GM12801 (cell line): ENCODE data around the gene JPH3.

Experiments used
- TF ChIP-seq, protein P1 (sequence below): IDR thresholded peaks from one replicate; pipeline ENCODE4 v1.5.1; 2011; ENCODE audit warnings: control low read depth; ENCODE audit not compliant: insufficient read length; ENCODE audit errors: extremely low read depth

JPH3 gene

DNA sequence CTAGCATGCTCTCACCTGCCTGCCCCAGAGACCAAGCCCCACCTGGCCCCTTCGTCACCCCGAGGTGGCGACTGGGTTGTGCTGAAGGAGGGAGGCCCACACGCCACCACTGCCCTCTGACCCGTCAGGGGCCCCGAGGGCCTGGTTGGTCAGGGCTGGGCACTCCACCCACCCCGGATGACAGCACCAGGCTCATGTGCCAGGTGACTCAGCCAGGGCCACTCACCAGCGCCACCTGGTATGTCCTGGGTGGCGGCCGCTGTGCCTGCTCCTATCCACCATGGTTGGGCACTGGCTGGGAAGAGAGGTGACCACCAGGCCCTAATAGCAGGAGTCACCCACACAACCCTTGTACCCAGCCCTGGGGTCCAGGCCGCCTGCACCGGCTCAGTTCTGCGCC lies 68.9 kb downstream of the JPH3 start:
- TF ChIP-seq, protein P1, sequence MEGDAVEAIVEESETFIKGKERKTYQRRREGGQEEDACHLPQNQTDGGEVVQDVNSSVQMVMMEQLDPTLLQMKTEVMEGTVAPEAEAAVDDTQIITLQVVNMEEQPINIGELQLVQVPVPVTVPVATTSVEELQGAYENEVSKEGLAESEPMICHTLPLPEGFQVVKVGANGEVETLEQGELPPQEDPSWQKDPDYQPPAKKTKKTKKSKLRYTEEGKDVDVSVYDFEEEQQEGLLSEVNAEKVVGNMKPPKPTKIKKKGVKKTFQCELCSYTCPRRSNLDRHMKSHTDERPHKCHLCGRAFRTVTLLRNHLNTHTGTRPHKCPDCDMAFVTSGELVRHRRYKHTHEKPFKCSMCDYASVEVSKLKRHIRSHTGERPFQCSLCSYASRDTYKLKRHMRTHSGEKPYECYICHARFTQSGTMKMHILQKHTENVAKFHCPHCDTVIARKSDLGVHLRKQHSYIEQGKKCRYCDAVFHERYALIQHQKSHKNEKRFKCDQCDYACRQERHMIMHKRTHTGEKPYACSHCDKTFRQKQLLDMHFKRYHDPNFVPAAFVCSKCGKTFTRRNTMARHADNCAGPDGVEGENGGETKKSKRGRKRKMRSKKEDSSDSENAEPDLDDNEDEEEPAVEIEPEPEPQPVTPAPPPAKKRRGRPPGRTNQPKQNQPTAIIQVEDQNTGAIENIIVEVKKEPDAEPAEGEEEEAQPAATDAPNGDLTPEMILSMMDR, result no peak

DNA sequence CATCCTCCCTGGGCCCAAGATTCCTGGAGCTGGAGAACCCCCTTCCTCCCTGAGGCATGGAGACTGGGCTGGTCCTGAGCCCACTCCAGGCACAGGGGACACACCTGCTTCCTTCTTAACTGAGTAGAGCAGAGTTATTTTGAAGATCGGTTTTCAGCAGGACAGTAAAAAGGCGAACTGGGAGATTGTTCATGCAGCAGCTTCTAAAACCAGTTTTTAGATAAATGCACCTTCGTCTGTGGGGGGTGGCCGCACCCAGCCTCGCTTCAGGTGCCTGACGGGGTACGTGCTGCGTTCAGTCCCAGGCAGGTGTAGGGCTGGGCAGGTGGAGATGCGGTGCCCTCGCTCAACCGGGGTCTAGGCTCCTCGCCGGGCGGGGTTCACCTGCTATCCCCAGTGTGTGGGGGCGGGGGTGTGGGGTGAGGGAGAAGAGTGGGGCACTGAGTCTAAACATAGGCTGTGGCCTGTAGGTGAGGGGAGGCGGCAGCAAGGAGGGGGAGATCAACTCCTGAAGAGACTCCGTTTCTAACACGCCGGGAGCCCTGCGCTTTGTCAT lies 69.5 kb downstream of the JPH3 start:
- TF ChIP-seq, protein P1, result no peak

DNA sequence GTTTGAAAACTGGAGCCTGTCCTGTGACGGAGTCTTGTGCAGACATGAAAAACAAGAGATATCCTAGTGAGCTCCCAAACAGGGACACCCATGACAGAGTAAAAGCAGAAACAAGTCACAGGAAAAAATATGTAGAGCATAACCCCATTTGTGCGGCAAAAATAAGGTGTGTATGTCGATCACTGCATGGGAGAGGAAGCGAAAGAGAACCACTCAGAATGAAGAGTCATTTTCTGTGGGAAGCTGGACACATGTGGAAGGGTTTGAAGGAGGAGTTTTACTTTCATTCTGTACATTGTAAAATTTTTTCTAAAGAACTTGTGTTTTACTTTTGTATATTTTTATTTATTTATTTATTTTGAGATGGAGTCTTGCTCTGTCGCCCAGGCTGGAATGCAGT lies 72.1 kb downstream of the JPH3 start:
- TF ChIP-seq, protein P1, result no peak

DNA sequence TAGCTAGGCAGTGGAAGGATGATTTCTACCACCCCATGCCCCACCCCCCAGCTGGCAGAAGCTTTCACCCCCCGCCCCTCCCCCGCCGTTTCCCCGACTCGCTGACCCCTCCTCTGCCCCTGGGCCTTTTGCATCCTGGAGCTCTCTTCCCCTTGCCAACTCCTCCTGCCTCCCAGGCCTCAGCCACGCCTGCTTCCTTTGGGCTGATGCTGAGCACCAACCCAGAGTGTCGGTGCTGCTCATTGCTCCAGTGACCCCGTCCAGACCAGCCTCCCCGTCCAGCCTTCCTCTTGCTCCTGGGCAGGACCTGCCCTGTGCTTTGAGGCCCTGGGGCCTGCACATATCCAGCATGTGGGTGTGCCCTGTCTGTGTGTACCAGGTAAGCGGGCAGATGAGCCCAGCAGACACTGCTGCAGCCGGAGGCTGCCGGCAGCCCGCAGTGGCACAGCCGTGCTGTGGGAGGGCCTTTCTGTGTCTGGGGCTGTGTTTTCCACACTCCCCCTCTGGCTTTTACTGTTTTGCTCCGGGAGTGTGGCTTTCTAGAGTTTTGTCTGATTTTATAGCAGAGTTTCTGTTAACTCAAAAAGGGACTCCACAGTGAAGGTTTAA lies 72.9 kb downstream of the JPH3 start:
- TF ChIP-seq, protein P1, result no peak

DNA sequence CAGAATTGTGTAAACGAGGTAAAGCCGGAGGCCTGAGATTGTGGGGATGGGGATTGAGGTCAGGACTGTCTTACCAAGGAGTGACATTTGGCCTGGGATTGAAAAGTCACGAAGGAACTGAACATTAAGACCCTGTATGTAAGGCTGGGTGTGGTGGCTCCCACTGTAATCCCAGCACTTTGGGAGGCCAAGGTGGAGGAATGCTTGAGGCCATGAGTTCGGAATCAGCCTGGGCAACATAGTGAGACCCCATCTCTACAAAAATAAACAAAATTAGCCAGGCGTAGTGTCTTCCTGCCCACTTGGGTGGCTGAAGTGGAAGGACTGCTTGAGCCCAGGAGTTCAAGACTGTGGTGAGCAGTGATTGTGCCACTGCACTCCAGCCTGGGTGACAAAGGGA lies 75.5 kb downstream of the JPH3 start:
- TF ChIP-seq, protein P1, result no peak

DNA sequence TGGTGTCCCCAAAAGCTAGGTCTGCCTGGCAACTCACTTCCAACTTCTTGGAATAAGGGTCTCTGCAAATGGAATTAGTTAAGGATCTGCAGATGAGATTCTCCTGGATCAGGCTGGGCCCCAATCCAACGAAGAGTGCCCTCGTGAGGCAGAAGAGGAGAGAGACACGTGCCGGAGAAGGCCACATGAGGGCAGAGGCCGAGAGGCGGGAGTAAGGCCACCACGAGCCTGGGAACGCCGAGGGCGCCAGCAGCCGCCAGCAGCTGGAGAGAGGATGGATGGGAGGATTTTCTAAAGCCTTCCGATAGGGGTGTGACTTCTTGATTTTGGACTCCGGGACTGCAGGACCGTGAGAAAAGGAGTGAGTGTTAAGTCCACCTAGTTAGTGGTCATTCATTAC lies 76.3 kb downstream of the JPH3 start:
- TF ChIP-seq, protein P1, result no peak

DNA sequence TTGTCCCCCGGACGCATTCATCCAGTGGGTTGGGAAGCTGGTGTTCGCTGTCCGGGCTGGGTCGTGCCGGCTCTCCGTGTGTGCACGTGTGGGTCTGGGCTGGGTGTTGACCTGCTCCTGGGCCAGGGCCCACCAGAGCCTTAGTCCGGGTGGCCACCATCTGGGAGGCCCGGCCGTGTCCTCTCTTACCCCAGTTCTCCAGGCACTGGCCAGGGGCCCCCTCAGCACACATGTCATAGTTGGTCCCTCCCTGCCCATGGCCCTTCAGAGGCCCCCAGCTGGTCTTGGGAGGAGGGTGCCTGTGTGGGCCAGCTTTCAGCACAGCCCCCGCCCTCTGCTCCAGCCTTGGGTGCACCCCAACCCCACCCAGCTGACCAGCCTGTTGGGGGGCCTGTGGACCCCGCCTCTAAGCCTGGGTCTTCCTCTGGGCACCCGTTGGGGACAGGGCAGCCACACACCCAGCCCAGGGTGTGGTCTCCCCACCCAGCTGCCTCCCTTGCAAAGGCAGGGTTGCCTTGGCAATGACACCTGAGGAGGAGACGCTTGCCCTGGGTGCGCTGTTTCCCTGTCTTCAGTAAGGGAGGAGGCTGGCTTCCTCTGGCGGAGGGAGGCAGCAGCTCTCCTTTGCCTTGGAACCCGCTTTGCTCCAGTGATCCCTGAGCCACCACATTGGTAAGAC lies 77.4 kb downstream of the JPH3 start:
- TF ChIP-seq, protein P1, result no peak
